Measurements from ENCODE around the gene FZD4. TPM values are rescaled to one million over a fixed set of nuclear protein-coding genes. Genes with fewer than 3 reads are reported as not detected.

FZD4 gene
- total RNA-seq, 4 donors from 2014 or later: 245 to 540 (median 326) TPM

DNA sequence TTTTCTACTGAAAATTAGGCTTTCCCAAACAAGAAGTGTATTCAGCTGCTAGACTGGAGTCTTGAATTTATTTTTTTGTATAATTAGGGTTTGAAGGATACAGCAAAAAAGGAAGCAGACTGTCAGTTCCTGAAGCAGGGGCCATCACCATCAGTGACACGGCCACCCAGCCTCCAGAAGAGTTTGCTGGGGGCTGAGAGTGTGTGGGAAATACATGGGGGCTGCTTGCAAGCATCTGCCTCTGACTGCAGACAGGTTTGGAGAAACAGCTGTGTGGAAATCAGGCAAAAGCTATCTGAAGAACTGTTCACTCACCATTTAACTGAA, 23.0 kb downstream of the FZD4 start:
- TF ChIP-seq, protein P1, sequence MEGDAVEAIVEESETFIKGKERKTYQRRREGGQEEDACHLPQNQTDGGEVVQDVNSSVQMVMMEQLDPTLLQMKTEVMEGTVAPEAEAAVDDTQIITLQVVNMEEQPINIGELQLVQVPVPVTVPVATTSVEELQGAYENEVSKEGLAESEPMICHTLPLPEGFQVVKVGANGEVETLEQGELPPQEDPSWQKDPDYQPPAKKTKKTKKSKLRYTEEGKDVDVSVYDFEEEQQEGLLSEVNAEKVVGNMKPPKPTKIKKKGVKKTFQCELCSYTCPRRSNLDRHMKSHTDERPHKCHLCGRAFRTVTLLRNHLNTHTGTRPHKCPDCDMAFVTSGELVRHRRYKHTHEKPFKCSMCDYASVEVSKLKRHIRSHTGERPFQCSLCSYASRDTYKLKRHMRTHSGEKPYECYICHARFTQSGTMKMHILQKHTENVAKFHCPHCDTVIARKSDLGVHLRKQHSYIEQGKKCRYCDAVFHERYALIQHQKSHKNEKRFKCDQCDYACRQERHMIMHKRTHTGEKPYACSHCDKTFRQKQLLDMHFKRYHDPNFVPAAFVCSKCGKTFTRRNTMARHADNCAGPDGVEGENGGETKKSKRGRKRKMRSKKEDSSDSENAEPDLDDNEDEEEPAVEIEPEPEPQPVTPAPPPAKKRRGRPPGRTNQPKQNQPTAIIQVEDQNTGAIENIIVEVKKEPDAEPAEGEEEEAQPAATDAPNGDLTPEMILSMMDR (IDR thresholded peaks at IDR 0.05; ENCODE audit: low read depth): no peak

DNA sequence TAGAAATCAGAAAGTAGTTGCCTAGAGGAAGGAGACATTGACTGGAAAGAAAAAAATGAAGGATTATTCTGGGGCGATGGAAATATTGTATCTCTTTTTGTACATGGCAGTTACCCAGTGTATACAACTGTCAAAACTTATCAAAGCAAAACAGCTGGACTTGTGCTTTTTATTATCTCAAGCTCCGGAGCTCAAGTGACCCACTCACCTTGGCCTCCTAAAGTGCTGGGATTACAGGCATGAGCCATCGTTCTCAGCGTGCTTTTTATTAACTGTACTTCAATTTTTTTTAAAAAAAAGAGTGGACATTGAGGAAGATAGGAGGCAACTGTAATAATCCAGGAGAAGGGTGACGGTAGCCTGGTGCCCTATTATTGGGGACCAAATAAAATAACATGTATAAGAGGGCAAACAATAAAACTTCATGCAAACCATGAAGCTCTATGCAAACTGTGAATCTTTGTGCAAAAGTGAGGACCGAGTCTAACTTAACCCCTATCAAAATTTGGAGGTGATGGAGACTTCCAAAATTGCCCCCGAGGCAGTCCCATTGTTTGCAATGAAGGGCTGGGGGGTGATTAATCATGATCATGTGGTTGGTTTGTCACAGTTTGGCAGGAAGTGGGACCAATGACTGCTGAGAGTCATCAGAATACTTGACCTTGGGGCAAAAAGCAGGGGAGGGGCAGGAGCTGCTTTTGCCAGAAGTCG, 23.5 kb downstream of the FZD4 start:
- TF ChIP-seq, protein P1 (IDR thresholded peaks at IDR 0.05; ENCODE audit: low read depth): no peak

DNA sequence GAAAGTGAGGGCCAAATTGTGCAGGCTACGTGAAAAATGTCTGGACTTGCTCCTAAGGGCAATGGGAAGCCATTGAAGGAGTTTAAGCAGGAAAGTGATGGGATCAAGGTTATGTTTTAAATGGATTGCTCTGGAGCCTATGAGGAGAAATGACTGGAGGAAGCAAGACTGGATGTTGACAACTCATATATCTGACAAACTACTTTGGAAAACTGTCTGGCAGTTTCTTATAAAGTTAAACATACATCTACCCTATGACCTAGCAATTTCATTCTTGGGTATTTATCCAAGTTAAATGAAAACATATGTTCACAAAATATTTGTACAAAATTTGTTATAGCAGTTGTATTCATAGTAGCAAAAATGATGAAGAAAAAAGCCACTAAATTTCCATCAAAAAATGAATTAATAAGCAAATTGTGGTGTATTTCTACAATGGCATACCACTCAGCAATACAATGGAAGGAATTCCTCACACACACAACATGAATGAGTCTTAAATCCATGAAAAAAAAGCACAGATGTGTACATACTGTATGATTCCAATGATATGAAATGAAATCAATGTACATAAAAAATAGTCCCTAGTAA, 24.1 kb downstream of the FZD4 start:
- TF ChIP-seq, protein P1 (IDR thresholded peaks at IDR 0.05; ENCODE audit: low read depth): no peak

DNA sequence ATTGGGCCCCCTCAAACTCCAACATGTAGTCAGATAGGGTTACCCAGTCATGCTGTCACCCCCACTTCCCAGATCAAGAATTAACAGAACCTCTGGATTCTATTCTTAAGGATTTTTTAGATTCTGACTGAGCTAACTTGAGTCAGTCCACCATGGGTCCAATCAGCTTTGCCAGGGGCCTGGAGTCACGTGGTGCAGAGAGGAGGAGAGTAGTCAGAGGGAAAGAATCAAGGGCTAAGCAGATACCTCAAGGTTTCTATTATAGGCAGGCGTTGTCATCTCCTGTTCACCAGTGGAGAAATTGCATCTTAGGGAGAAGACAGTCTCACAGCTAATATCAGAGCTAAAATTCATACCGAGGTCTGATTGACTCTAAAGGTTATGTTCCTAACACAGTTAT, 28.2 kb downstream of the FZD4 start:
- TF ChIP-seq, protein P1 (IDR thresholded peaks at IDR 0.05; ENCODE audit: low read depth): no peak

DNA sequence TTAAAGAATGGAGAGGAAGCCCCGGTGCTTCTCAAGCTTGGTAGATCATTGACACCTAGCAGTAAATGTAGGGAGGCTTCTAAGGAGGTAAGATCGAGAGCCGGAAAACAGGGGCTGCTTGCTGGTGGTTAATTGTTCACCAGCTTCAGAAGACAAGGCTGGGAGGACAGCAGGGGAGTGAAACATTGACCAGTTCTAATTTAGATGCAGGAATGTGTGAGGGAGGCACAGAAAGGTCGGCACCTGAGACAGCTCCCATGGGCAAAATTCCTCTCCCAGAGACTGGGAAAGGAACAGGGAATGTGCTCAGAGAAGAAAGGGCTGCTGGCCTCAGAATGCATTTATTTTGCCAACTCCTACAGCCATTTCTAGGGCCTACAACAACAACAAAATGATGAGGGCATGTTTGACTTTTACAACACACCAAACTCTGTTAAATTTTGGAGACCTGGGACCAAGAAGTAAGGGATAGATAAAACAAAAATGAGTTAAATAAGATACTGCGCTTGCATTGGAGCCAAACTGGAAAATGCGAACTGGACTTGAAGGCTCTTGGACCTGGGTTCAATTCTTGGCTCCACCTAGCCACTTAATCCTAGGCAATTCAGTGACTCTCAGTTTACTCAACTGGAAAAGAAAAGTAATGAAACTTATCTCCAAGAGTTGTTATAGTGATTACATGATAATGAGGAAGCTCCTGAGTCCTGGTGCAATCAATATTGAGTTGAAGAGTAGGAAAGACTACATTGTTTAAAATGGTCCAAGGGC, 31.0 kb downstream of the FZD4 start:
- TF ChIP-seq, protein P1 (IDR thresholded peaks at IDR 0.05; ENCODE audit: low read depth): no peak

DNA sequence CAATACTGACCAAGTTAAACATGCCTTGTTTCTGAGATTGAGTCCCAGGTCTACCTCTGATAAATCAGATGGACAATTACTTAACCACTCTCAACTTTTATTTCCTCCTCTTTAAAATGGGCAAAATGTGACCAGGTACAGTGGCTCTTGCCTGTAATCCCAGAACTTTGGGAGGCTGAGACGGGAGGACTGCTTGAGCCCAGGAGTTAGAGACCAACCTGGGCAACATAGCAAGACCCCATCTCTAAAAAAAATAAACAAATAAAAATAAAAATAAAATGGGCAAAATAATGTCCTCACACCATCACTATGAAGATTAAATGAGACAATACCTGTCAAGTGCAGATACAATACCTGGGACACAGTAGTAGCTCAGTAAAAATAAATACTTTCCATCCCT, 33.0 kb downstream of the FZD4 start:
- TF ChIP-seq, protein P1 (IDR thresholded peaks at IDR 0.05; ENCODE audit: low read depth): no peak

DNA sequence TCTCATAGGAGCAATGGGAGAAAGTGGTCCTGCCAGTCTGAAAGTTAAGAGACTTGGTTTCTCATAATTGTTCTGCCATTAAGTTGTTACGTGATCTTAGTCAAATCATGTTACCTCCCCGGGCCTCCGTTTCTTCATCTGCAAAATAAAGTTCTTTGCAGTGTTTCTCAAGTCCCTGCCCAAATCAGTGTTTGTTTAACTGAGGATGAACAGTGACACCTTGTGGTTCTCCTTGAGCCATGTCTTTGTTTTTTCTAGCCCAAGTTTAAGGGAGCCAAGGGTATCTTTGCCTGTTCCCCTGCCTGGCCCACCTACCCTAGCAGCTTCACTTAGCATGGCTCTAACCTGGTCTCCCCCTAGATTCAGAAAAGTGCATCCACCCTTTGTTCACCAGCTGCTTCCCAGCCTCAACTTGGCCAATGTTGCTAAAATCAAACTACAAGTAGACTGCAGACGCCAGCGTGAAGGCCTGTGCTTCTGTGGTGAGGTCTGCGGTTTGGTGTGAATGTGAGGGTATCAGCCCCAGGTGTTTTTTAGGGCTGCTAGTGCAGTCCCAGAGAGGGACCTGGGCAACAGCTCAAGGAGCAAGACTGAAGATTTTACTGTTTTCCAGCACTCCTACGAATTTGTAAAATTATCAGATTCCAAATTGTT, 35.5 kb downstream of the FZD4 start:
- TF ChIP-seq, protein P1 (IDR thresholded peaks at IDR 0.05; ENCODE audit: low read depth): no peak
